ENCODE data around the gene NOTCH2.

DNA sequence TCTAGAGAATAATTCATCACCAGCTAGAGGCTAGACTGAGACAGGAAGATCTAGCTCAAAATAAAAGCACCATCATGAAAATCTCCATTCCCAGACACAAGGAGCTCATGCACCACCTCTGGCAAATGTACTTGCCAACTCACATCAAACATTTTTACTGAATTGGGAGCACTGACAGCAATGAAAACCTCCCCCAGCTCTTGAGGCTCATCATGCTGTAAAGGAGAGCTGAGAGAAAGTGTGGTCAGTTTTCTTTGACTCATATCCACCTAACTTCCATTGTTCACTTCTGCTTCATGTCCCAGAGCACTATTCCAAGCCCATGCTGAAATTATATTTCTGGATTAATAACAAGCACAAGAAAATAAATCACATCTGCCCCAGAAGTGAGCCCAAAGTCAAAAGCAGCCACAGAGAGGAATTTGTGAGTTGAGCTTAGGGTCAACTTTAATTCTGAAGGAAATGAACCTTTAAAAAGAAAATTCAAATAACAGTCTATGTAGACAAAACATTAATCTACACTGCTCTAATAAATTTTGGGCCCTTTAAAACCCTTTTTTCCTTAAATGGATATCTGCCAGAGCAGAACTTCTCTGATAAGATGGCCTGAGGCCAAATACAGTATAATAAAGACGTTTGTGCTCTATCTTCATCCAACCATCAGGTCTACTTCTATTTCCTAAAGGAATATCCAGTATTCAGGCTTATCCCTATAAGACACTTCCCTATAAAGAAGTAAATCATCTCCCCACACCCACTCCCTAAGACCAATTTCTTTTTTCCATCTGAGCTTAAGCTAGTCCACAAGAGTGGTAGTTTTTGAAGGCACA is 87.3 kb downstream of the NOTCH2 start:
- TF ChIP-seq POLR2A (IDR thresholded peaks at IDR 0.05) (no peak), EP300 (IDR thresholded peaks at IDR 0.05) (no peak)

All from ovary (tissue), 1 donor.